ENCODE results near the gene MLH3.

DNA sequence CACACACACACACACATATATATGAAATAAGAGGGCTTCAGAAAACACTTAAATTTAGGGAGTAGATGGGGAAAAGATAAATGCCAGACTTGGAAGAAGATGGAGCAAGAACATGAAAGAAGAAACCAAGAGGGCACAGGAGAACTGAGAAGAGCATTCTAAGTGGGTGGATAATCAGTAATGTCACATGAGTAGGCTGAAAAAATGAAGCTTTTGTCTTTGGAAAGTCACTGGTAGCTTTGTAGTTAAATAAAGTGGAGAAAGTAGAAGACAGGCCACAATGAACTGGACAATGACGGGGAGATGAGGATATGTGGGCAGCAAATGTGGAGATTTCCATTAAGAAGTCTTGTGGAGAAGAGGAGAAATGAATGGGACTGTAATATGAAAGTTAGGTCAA is 15.9 kb upstream of the MLH3 start:
- no peak for TF ChIP-seq SIN3A (IDR thresholded peaks at IDR 0.05; ENCODE audit: borderline replicate concordance, insufficient read depth, low read length)
- no peak for TF ChIP-seq POLR2AphosphoS5 (IDR thresholded peaks at IDR 0.05; ENCODE audit: low read depth, low read length)
- no peak for TF ChIP-seq TAF1 (IDR thresholded peaks at IDR 0.05; ENCODE audit: borderline replicate concordance, insufficient read depth, low read length)
- no peak for TF ChIP-seq FOXP2 (optimal IDR thresholded peaks at IDR 0.05; ENCODE audit: borderline replicate concordance, extremely low read depth, extremely low read length, insufficient read depth)
